ENCODE measurements around the gene PP2D1.
"Not testable (repeated sequence)": the region's sequence is repeated elsewhere in the genome, so short reads cannot be mapped to it uniquely, and the experiment has no call there.

PP2D1 gene

DNA sequence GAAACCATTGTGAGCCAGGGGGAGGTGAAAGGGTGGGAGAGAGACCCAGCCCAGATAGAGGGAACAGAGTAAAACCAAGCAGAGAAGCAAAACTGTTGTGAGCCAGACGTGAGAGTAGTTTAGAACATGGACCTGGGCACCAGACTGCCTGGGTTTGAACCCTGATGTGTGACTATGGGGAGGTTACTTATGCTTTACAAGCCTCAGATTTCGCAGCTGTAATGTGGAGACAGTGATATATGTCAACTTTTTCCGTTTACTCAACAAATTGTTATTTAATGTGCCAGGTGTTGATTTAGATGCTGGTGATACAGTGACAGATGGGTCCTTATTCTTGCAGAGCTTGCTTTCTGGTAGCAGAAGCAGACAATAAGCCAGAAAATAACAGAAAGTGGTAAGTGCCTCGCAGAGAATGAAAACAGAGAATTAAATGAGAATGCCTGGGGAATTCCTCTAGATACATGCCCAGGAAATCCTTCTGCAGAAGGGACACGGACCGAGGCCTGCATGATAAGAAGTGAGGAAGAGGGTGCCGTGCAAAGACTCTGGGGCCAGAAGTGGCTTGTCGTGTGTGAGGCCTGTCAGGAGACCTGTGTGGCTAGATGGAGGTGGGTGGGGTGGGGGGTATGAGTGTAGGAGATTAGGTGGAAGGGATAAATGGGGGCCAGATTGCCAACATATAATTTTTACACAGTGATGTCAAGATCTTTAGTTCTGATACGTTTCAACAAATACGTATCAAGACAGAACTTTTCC is 43.1 kb upstream of the PP2D1 start:
- H3K4me1 ChIP-seq = peaks cover 15 to 56% (median 29%) of the 10 kb centered on the region in 10 experiments
- TF ChIP-seq Cebpa-rat (IDR thresholded peaks at IDR 0.05) = no peak; a peak in 1 of 22 replicates
- H4K20me1 ChIP-seq = peaks cover 0 to 4% (median 0%) of the 10 kb centered on the region in 11 experiments; a peak in 2 of 22 replicates
- H3K4me2 ChIP-seq = peak overlapping the region; percentile 44 to 78 (median 58)
- H3K36me3 ChIP-seq = no peaks in the 10 kb centered on the region
- H3K9ac ChIP-seq = peak overlapping the region in 9 of 11 experiments; percentile 1 to 60 (median 36); a peak in 12 of 22 replicates
- H3K4me3 ChIP-seq = no peak overlapping the region
- H3K27ac ChIP-seq = peak overlapping the region in 9 of 11 experiments; percentile 50 to 74 (median 64); a peak in 18 of 22 replicates
- H3K27me3 ChIP-seq = no peaks in the 10 kb centered on the region
- peaks cover 0 to 16% (median 6%) of the 10 kb centered on the region in 11 experiments; a peak in 8 of 22 replicates for H3K9me3 ChIP-seq (replicated peaks in 1 of 11)

DNA sequence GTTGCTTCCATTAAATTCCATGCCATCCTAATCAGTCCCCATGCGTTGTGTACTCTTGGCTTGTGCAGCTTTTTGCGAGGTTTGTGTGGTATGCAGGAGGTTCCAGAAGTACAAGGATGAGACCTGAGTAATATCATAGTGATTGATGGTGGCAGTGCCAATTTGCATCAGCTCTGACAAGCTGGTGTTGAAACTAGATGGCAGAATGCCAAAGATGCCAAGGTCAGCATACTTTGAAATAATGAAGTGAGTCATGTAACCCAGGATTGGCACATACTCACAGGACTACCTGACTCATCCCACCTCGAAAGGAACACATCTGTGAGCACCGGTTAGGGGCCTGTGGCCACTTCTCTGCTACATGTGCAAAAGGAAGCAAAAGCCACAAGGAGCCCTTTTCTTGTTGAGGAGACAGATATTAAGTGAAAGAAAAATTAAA is 42.5 kb upstream of the PP2D1 start:
- Histone ChIP-seq H3K9ac (peak overlapping the region in 9 of 11 experiments; percentile 1 to 60 (median 36); a peak in 10 of 22 replicates), H3K4me3 (no peak overlapping the region), H3K27ac (peak overlapping the region in 9 of 11 experiments; percentile 50 to 74 (median 64); a peak in 18 of 22 replicates)

DNA sequence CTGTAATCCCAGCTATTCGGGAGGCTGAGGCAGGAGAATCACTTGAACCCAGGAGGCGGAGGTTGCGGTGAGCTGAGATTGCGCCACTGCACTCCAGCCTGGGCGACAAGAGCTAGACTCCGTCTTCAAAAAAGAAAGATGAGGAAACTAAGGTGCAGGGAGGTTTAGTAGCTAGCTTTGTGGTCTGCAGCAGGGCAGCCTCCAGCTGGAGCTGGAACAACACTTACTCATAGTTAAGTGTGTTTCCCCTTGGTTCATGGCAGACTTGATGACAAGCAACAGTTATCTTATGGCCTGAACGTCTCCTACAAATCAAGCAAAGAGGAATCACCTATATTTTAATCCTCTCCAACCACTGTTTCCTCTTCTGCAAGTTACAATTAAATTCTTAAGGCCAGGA is 40.8 kb upstream of the PP2D1 start:
- Histone ChIP-seq H3K4me3 (no peak overlapping the region), H4K20me1 (peaks cover 0 to 4% (median 0%) of the 10 kb centered on the region in 11 experiments; a peak in 2 of 22 replicates), H3K4me2 (no peak overlapping the region; a peak in 1 of 22 replicates), H3K27me3 (no peaks in the 10 kb centered on the region), H3K9ac (no peak overlapping the region), H3K9me3 (replicated peaks in 1 of 11) (no peaks in the 10 kb centered on the region; a peak in 1 of 22 replicates), H3K36me3 (no peaks in the 10 kb centered on the region; a peak in 1 of 22 replicates), H3K27ac (peak overlapping the region in 4 of 11 experiments; percentile 5 to 73 (median 20); a peak in 3 of 22 replicates), H3K4me1 (peaks cover 28 to 62% (median 39%) of the 10 kb centered on the region in 10 experiments)
- TF ChIP-seq Cebpa-rat (IDR thresholded peaks at IDR 0.05) = no peak

More for the DNA sequence above, 42.5 kb upstream of the PP2D1 start:
- Histone ChIP-seq H4K20me1 (peaks cover 0 to 4% (median 0%) of the 10 kb centered on the region in 11 experiments; a peak in 2 of 22 replicates), H3K4me2 (peak overlapping the region; percentile 44 to 78 (median 58)), H3K4me1 (peaks cover 15 to 52% (median 28%) of the 10 kb centered on the region in 10 experiments), H3K9me3 (replicated peaks in 1 of 11) (peaks cover 0 to 10% (median 6%) of the 10 kb centered on the region in 11 experiments; a peak in 7 of 22 replicates), H3K36me3 (no peaks in the 10 kb centered on the region; a peak in 1 of 22 replicates), H3K27me3 (no peaks in the 10 kb centered on the region)
- peak in 8 of 11 experiments; percentile 36 to 84 (median 68); a peak in 13 of 22 replicates for TF ChIP-seq Cebpa-rat (IDR thresholded peaks at IDR 0.05)

DNA sequence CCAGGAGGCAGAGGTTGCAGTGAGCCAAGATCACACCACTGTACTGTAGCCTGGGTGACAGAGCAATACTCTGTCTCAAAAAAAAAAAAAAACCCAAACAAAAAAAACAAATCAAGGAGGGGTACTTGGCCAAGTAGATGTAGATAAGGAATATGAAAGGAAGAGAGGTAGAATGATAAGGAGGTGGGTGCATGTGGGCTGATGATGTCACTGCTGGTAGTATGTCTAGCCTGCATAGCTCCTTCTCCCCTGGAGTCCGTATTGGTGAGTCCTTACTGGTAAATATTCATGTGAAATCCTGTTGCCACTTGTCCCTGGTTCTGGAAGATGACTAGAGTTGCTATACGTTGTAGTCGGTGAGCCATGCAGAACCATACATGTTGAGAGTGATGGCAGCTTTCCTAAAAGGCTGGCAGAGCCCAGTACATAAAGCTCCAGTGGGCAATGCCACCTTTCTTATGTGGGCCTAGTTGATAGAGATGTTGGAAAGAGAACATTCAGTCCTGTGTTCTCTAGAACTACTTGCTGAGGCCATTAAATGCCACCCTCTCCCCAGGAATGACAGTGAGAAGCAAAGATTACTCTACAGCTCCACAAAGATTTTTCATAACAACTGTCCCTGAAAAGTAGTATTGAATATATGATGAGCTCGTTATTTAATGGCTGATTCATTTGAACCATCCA is 39.2 kb upstream of the PP2D1 start:
- Histone ChIP-seq H3K27ac (no peak overlapping the region), H3K4me1 (peaks cover 29 to 56% (median 36%) of the 10 kb centered on the region in 10 experiments), H3K4me3 (no peak overlapping the region), H3K9me3 (replicated peaks in 1 of 11) (no peaks in the 10 kb centered on the region), H3K27me3 (no peaks in the 10 kb centered on the region), H4K20me1 (peaks cover 0 to 4% (median 0%) of the 10 kb centered on the region in 11 experiments; a peak in 1 of 22 replicates), H3K9ac (no peak overlapping the region), H3K36me3 (no peaks in the 10 kb centered on the region; a peak in 1 of 22 replicates), H3K4me2 (no peak overlapping the region)
- no peak for TF ChIP-seq Cebpa-rat (IDR thresholded peaks at IDR 0.05)

DNA sequence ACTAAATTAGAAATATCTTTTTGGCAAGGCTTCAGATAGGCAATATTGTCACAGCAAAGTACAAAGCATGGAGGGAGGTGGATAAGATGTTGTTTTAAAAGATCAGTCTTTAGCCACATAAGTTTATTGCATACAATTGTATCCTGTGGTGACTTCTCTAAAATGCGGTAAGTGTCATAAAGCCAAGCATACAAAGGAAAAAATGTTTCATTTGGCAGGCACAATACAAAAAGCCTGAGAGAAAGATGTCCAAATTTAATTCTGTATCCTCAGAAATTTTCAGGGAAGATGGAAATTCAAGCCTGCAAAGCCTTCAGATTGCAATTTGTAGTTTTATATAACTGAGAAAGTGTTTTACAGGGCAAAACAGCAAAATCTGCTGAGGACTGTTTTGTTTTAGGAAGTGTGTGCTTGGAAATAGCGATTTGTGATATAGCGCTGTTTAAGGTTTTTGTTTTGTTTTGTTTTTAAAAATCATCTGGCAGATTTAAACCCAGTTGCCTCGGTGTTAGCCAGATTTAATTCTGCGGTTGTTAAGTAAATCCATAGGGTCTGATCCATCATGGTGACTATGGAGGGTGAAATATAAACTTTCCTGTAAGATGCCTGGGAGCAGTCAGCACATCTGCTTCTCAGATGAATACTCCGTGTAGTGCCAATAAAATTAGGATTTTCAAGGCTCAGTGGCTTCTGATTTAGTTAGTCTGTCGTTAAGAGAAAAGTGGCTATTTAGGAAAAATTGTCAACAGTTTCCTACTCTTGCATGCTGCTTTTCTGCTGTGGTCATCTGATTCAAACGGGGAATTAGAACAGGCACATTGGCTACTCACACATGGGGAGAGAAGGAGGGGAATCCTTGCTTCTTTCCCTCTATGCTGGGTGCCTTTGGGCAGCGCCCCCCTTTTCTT is 36.2 kb upstream of the PP2D1 start:
- peak overlapping the region in 10 of 11 experiments; percentile 10 to 56 (median 36); a peak in 15 of 22 replicates for H3K4me2 ChIP-seq

DNA sequence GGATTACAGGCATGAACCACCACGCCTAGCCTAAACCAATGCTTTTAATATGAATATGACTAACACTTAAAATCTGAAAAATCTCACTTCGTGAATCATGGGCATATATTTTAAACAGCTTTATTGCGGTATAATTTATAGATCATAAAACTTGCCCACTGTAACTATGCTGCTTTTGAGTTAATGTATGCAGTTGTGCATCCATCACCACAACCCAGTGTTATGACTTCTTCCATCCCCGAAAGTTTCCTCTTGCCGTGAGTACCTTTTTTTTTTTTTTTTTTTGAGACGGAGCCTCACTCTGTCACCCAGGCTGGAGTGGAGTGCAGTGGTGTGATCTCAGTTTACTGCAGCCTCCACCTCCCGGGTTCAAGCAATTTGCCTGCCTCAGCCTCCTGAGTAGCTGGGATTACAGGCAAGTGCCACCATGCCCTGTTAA is 35.3 kb upstream of the PP2D1 start:
- Histone ChIP-seq H3K27ac (no peak overlapping the region), H3K4me1 (peaks cover 33 to 56% (median 36%) of the 10 kb centered on the region in 10 experiments), H3K9ac (no peak overlapping the region), H3K9me3 (replicated peaks in 1 of 11) (no peaks in the 10 kb centered on the region), H3K4me2 (peak overlapping the region in 2 of 11 experiments; percentile 52 to 56; a peak in 4 of 22 replicates), H3K4me3 (no peak overlapping the region), H4K20me1 (peaks cover 0 to 17% (median 0%) of the 10 kb centered on the region in 11 experiments; a peak in 5 of 22 replicates), H3K27me3 (no peaks in the 10 kb centered on the region), H3K36me3 (no peaks in the 10 kb centered on the region; a peak in 1 of 22 replicates)
- no peak for TF ChIP-seq Cebpa-rat (IDR thresholded peaks at IDR 0.05)

More for the DNA sequence above, 36.2 kb upstream of the PP2D1 start:
- no peaks in the 10 kb centered on the region; a peak in 1 of 22 replicates for H3K36me3 ChIP-seq
- no peak overlapping the region for H3K4me3 ChIP-seq
- H3K4me1 ChIP-seq = peaks cover 24 to 47% (median 29%) of the 10 kb centered on the region in 10 experiments
- peaks cover 0 to 8% (median 0%) of the 10 kb centered on the region in 11 experiments; a peak in 1 of 22 replicates for H4K20me1 ChIP-seq
- no peaks in the 10 kb centered on the region for H3K27me3 ChIP-seq
- H3K27ac ChIP-seq = peak overlapping the region in 2 of 11 experiments; percentile 14 to 30; a peak in 2 of 22 replicates
- peak overlapping the region in 1 of 11 experiments; percentile 0; a peak in 1 of 22 replicates for H3K9ac ChIP-seq
- no peaks in the 10 kb centered on the region for H3K9me3 ChIP-seq (replicated peaks in 1 of 11)
- no peak for TF ChIP-seq Cebpa-rat (IDR thresholded peaks at IDR 0.05)

DNA sequence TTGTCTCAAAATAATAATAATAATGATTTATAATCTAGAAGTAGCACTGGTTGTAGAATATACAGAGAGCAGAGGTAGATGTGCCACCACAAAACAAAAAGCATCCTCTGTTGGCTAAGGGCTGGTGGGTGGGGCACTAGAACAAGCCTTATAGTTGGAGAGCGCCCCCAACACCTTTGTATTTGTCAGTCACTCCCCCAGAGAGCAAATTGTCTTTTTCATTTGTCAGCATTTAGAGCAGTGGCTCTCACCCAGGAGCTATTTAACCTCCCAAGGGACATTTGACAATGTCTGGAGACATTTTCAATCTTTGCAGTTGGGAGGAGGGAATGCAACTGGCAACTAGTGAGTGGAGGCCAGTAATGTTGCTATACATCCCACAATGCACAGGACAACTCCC is 34.5 kb upstream of the PP2D1 start:
- no peaks in the 10 kb centered on the region for H3K27me3 ChIP-seq
- no peak overlapping the region for H3K27ac ChIP-seq
- no peaks in the 10 kb centered on the region for H3K9me3 ChIP-seq (replicated peaks in 1 of 11)
- H3K4me2 ChIP-seq = no peak overlapping the region
- TF ChIP-seq Cebpa-rat (IDR thresholded peaks at IDR 0.05) = no peak
- no peak overlapping the region for H3K9ac ChIP-seq
- H4K20me1 ChIP-seq = peaks cover 0 to 25% (median 6%) of the 10 kb centered on the region in 11 experiments; a peak in 7 of 22 replicates
- H3K4me1 ChIP-seq = peaks cover 41 to 64% (median 45%) of the 10 kb centered on the region in 10 experiments
- H3K4me3 ChIP-seq = no peak overlapping the region
- no peaks in the 10 kb centered on the region; a peak in 1 of 22 replicates for H3K36me3 ChIP-seq

DNA sequence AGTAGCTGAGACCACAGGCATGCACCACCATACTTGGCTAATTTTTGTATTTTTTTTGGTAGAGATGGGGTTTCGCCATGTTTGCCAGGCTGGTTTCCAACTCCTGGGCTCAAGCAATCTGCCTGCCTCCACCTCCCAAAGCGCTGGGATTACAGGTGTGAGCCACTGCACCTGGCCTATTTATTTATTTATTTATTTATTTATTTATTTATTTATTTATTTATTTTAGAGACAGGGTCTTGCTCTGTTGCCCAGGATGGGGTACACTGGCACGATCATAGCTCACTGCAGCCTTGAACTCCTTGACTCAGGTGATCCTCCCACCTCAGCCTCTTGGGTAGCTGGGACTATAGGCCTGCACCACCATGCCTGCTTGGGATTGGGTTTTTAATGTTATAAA is 33.1 kb upstream of the PP2D1 start:
- not testable (repeated sequence) for H3K27me3 ChIP-seq; H3K4me3 ChIP-seq; H3K9ac ChIP-seq; H3K9me3 ChIP-seq (replicated peaks in 1 of 11); H3K36me3 ChIP-seq; H3K27ac ChIP-seq; H3K4me2 ChIP-seq
- peaks cover 43 to 64% (median 49%) of the 10 kb centered on the region in 10 experiments for H3K4me1 ChIP-seq
- H4K20me1 ChIP-seq = peaks cover 0 to 32% (median 11%) of the 10 kb centered on the region in 11 experiments; a peak in 10 of 22 replicates
